Activated naive CD4-positive, alpha-beta T cell treated with Interleukin-2 at 50 U/mL for 16 hours (primary cell): ENCODE data around the gene NKAIN4.
"Not testable (repeated sequence)": the region's sequence is repeated elsewhere in the genome, so short reads cannot be mapped to it uniquely, and the experiment has no call there.

ENCODE experiments used
- DNase-seq: peaks from one replicate; pipeline ENCODE4 v3.0.0-alpha.2; 2020

The NKAIN4 gene

DNA sequence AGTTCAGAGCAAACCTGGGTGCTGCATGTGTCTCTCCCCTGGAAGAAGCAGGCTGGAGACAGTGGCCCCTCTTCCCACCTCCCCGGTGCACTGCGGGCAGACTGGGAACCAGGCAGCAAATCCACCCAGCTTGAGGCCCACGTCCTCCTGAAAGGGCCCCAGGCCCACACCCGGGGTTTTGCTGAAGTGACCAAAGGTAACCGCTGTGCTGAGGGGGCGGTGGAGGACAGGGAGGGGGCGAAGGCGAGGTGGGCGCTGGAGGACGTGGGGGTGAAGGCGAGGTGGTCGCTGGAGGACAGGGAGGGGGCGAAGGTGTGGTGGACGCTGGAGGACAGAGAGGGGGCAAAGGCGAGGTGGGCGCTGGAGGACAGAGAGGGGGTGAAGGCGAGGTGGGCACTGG lies 20.3 kb downstream of the NKAIN4 start:
- no peak for DNase-seq

DNA sequence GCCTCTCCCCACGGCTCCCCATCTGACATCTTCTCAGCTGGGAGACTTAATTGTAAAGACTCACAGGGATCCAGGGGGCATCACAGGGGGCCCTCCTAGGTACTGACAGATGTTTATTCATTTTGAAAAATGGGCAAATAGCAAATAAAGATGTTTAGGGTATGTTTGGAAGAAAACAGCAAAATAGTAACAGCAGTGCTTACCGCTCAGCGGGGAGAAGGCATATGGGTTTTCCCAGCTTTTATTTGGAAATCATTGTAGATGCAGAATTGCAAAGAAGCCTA lies 21.3 kb downstream of the NKAIN4 start:
- DNase-seq, result no peak

DNA sequence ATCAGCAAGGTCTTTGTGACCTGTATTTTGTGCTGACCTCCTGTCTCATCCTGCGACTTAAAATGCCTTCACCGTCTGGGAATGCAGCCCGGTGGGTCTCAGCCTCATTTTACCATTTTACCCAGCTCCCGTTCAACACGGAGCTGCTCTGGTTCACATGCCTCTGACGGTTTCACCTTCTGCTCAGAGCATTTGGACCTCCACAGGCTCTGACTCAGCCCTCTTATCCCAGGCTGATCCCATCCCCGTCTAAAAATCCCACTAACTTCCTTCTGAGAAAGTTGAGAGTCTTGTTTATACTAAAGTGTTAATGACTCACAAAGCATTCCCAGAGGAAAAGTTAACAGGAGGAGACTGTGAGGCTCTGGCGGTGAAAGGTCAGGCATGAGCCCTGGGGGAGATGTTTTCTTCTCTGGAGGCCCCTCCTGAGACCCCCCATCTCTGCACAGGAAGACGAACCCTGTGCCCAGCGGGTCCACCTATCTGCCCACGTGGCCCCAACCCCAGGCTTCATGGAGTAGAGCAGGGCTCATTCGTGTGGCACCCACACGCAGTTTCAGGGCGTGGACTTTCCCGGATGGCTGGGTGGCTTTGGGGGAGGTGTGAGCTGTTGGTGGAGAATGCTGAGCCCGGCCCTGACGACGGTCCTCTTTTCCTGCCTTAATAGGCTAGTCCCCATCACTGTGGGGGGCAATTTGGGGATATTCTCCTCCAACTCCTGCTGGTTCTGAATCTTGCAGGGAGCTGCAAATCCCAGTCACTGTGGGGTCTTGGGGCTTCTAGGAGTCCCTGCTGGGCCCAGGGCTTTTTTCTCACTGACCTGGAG lies 21.8 kb downstream of the NKAIN4 start:
- no peak for DNase-seq

DNA sequence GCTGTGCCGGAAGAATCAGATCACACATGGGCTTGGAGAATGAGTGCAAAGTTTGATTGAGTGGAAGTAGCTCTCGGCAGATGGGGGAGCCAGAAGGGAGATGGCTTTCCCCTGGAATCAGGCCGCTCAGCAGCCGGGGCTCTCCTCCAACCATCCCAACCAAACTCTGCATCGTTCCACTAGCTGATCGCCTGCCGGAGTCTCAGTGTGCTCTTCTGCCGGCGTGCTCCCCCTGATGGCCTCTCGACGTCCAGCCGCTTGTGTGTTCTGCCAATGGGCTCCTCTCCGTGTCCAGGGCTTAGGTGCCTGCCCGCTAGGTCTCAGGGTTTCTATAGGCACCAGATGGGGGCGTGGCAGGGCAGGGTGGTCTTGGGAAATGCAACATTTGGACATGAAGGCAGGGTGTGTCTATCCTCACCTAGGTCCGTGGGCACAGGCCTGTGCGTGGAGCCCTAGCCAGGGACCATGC lies 23.4 kb downstream of the NKAIN4 start:
- no peak for DNase-seq

DNA sequence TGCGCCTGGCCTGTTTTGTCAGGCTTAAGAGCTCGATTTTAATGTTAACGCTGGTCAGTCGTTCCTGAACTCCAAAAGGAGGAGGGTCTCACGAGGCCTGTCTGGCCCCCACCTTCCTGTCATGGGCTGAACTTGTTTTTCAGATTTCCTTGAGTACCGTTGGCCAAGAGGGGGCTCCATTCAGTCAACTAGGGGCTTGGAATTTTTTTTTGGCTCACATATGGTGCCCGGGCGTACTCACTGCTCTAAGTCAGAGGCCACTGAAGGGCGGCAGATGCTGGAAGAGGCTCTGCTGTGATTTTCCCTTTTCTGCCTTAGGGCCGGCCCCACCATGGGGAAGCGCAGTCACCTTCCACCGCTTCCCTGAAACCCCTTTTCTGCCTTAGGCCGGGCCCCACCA lies 25.5 kb downstream of the NKAIN4 start:
- no peak for DNase-seq

DNA sequence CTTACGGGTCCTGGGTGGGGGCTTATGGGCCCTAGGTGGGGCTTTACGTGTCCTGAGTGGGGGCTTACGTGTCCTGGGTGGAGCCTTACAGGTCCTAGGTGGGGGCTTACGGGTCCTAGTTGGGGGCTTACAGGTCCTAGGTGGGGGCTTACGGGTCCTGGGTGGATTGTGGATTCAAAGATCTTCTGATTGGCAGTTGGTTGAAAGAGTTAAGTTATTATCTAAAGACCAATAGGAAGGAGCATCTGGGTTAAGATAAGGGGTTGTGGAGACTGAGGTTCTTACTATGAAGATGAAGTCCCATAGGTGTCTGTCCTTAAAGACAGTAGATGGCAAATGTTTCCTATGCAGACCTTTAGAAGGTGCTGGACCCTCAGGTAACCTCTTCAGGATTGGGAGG lies 27.0 kb downstream of the NKAIN4 start:
- no peak for DNase-seq

DNA sequence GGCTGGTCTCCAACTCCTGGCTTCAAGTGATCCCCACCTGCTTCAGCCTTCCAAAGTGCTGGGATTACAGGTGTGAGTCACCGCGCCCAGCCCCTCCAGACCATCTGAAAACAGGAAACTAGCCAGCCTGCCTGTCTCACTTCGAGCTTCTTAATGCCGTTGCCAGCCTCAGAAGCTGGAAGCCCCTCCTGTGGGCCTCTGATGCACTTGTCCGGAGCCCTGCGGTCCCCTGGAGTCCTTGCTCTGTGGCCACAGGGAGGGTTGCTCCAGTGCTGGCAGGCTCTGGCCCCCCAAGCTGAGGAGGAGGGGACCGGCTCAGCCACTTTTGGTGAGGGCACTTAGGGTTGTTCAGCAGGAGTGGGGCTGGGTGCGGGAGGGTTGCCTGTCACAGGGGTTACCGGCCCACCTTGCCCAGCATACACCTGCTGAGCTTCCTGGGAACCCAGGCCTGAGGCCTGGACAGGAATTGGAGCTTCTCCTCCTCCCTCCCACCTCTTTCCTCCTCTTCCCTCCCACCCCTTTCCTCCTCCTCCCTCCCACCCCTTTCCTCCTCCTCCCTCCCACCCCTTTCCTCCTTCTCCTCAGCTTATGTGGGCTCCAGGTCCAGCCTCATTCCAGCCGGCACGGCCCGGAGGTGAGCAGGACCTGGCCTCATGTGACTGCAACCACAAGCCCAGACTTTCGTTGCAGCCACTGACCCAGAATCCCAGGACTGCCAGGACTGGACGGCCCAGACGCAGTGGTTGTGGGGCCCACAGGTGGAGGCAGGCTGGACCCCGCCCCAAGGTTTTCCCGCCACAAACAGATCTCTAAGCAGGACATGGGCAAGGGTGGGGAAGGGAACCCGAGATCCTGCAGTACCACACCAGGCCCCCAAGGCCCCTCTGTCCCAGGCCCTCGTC lies 28.0 kb downstream of the NKAIN4 start:
- DNase-seq, result no peak

DNA sequence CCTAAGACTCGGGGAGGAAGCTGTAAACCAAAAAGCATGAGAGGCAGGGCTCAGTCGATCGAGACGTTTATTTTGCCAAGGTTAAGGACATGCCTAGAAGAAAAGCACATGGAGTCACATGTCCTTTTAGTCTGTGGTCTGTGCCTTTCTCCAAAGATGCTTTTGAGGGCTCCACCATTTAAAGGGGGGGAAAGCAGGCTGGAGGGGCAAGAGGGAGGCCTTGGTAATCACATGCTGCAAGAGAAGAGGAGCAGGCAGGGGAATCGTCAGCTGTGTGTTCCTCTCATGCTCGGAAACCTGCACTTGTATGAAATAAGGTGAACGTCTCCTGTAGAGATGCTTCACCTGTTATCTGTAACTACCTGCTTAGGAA lies 29.2 kb downstream of the NKAIN4 start:
- DNase-seq, result no peak

DNA sequence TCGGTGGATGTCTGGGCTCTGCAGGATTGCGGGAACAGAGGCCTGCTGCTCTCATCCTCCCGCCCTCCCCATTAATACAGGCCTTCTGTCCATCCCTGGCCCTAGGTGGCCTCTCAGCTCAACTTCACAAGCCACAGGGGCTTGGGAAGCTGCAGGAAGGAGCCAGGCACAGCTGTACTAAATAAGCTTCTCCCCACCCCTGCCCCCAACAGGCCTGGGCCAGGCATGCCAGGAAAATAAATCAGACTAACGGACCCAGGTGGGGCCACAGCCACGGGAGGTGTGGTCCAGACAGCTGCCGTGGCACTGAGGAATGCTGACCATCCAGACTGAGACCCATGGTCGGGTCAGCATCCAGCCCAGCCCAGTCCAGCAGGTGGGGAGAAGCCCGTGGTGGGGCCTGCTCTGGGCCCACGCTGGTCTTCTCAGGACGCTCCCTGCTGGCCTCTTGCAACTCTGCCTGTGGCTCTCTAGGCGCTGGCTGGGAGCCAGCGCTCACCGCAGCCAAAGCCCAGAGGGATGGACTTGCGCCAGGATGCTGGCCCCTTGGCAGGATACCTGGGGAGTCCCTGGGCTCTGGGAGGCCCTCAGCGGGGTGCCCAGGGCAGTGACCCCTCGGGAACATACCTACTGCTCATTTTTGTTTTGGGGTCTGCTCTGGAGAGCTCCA lies 29.7 kb downstream of the NKAIN4 start:
- no peak for DNase-seq

DNA sequence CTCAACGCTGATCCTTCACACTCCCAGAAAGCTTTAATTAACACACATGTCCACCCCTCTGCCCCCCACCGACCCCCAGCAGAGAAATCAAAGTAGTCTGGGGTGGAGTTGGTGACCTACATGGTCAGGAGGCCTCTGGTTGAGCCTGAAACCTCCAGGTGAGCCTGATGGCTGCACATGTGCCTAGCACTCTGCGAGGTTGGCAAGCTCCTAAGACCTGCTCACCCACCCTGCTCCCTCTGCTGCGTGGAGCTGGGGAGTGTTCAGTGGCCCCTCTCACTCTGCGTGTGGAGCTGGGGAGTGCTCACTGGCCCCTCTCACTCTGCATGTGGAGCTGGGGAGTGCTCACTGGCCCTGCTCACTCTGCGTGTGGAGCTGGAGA lies 30.4 kb downstream of the NKAIN4 start:
- DNase-seq, result no peak

DNA sequence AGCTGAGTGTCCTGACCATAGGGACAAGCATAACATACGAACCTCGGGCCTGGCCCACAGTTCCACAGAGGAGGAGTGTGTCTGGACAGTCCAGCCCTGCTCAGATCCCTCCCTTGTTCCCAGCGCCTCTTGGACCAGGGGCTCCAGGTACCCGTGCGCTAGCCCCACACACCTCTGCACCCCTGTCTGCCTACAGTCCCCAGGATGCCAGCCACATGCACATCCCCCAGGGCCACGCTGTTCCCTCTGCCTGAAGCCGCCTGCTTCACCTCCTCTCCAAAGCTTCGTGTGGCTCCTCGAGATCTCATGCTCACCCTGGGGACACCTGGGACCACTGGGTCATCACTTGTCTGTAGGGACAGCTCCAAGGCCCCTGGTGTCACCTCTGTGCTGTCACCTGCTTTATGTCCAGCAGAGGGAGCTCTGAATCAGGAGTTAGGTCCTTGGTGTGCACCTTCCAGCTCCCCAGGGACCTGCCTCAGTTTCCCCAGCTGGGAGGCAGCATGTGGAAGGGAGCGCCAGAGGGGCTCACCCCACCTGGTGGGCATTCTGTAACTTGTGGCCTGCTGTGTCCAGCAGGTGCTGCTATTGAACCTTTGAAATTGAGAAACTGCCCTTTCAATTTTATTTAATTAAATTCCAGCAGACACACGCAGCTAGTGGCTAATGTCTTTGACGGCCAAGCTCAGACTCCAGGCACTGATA lies 31.0 kb downstream of the NKAIN4 start:
- DNase-seq, result peak; percentile 49

DNA sequence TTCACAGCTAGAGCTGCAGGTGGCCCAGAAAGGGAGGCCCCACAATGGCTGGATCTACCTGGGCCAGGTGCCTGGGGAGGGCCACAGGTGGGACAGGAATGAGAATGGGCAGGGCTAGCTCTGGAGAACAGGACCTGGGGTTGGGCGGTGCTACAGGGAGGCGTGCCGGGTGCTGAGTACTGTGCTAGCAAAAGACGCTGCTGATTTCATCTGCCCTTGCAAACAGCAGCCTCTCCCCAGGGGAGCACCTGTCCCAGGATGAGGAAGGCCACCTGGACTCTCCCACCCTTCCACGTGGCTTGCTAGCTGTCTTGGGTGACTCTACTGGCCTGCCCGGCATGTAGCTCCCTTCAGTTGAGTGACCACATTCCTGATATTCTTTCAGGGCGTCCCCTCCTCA lies 31.7 kb downstream of the NKAIN4 start:
- no peak for DNase-seq

DNA sequence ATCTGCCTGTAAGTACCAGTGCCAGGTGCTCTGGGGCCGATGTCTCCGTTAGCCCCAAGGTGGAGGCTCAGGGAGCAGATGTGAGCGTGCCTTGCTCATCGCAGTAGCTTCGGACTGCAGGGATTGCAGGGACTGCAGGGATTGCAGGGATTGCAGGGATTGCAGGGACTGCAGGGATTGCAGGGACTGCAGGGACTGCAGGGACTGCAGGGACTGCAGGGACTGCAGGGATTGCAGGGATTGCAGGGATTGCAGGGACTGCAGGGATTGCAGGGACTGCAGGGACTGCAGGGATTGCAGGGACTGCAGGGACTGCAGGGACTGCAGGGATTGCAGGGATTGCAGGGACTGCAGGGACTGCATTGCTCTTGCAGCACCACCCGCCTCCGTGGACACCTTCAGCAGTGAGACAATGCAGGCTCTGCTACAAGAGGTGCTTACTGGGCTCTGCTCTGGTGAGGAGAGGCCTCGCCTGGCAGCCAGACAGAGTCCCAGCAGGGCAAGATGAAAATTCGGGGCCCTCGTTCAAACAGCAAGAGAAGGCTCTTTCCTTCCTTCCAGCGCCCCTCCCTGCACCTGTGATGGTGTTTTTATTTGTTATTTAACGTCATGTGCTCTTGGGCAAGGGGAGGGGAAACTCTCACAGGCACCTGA lies 32.7 kb downstream of the NKAIN4 start:
- not testable (repeated sequence) for DNase-seq

DNA sequence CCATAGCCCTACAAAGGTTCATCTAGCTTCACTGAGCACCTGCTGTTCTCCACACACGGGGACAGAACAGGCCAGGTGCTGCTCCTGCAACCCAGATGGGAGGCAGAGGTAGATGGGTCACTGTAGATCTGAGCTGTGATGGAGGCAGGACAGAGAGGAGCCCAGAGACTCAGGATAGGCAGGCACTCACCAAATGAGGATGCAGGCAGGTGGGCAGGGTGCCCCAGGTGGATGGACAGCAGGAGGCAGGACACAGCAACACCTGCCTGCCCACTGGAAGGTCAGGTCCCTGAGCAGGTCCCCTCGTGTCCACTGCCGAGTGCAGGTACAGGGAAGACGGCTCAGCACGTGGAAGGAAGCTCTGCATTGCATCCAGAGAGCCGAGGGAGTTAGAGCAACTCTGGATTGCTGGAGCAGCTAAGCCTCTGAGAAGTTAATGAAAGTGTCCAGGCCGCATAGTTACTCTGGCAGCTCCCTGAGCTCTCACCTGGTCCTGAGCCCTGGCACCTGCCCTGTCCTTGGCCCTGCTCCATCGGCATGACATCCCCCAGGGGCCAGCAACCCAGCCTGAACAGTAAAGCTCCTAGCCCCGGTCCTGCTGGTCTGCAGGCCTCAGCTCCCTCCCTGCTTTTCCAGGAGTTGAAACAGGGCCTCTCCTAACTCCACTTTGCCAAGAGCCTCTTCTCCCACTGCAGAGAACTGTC lies 33.4 kb downstream of the NKAIN4 start:
- no peak for DNase-seq

DNA sequence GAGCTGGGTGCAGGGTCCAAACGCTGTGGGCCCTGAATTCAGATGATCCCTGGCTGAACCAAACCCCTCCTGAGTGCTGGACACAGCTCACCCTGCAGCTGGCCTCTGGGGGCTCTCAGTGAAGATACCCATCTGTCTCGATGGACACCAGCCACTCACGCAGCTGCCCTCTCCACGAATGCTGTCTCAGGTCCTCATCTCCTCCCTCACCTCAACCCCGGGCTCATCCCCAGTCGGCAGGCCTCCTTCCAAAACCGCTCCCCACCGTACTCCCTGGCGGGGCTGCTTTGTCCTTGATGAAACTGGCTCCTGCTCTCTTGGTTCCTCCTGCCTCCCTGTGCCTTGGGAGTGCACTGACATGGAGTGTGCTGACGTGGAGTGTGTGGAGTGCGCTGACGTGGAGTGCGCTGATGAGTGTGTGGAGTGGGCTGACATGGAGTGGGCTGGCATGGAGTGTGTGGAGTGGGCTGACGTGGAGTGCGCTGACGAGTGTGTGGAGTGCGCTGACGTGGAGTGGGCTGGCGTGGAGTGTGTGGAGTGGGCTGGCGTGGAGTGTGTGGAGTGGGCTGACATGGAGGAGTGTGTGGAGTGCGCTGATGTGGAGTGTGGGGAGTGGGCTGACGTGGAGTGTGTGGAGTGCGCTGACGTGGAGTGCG lies 34.3 kb downstream of the NKAIN4 start:
- no peak for DNase-seq

DNA sequence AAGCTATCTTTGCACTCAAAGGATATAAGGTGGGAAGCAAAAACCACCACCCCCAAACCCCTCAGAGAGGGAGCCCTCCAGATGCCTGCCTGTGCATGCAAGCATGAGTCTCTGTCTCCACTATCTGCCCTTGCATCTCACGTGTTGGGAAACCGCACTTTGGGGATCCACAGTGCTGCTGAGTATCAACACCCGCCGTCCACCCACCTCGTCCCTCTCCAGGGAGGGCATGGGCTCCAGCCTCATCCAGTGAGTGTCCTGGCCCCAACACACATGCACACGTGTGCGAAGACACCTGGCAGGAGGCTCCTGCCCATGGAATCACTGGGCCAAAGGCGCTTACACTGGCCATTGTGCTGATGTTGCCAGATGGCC lies 34.8 kb downstream of the NKAIN4 start:
- no peak for DNase-seq

DNA sequence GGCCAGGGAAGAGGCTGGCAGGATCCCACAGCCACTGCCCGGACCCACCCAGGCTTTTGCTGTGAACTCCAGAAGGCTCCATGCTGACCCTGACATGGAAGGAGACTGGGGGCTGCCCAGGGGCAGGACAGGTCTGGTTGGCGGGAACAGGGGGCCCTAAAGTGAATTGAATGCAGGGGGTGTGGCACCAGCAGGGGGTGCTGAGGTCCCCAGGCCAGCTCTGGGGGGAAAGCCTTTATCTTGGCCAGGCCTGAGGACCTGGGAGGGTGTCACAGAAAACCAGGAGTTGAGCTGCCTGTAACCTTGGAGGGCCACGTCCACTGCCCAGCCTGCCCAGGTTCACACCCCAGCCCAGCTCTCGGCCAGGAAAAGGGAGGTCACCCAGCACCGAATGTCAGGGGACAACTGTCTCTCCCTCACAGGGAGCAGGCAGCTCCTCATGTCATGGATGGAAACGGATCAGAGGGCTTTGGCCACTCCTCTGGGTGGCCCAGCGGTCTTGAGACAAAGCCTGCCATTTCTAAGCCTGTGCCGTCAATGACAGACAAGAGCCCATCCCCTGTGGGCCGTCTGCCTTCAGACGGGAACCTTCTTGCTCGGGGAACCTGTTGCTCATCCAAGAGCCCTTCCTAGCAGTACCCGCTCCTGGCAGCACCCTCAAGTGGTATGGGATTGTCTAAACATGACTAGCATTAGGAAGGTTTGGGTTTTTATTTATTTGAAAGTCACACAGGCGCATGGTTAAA lies 35.4 kb downstream of the NKAIN4 start:
- no peak for DNase-seq

DNA sequence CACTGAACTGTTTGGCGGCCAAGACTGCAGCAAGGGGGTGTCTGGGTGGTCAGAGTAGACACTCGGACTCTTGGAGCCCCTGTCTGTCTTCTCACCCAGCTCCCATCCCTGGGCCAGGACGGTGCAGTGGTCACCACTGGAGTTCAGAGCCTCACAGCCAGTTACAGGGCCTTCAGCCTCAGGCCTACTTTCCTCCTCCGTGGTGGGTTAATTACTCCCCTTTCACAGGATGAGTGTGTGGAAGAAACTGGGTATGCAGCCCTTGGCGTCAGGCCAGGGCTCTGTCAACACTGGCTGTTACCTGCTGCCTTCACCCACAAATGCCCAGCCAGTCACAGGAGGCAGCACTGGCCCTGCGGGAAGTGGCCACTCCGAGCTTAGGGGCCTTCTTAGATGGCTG lies 36.6 kb downstream of the NKAIN4 start:
- DNase-seq, result no peak

DNA sequence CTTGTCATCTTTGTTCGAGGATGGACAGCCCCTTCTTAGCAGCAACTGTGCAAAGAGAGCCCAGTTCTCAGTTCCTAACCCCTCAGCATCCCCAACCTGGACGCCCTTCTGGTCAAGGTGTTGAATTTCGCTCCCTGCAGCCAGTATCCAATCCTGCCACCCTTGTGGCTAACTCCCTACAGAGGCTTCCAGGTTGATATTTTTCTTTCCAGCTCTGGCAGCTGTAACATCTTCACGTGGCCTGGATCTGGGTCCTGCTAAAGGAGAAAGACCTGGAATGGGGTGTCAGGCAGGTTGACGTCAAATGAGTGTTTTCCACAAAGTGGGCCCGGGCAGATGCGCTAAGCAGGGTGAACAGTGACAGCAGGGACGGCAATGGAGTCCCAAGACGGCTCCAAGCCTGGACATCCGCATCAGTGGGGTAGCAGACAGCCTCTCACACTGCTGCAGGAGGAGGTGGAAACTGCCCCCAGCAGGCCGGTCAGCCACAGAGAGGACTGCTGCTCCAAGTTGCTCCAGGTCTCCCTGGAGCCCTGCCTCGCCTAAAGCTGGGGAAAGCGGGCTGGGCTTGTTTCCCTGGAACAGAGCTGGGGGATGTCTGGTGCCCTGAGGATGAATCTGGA lies 37.3 kb downstream of the NKAIN4 start:
- DNase-seq, result no peak
